Measurements from ENCODE around the gene ANKRD29. TPM values are rescaled to one million over a fixed set of nuclear protein-coding genes. Genes with fewer than 3 reads are reported as not detected.
A peak's percentile ranks its signal among the peaks of the same experiment; 100 is the strongest.

ANKRD29 gene
- total and polyA plus RNA-seq, 2 donors (not counting 3 experiments of a cell fraction or from before 2014, with no cell fraction given): 0.03 to 2.6 TPM

DNA sequence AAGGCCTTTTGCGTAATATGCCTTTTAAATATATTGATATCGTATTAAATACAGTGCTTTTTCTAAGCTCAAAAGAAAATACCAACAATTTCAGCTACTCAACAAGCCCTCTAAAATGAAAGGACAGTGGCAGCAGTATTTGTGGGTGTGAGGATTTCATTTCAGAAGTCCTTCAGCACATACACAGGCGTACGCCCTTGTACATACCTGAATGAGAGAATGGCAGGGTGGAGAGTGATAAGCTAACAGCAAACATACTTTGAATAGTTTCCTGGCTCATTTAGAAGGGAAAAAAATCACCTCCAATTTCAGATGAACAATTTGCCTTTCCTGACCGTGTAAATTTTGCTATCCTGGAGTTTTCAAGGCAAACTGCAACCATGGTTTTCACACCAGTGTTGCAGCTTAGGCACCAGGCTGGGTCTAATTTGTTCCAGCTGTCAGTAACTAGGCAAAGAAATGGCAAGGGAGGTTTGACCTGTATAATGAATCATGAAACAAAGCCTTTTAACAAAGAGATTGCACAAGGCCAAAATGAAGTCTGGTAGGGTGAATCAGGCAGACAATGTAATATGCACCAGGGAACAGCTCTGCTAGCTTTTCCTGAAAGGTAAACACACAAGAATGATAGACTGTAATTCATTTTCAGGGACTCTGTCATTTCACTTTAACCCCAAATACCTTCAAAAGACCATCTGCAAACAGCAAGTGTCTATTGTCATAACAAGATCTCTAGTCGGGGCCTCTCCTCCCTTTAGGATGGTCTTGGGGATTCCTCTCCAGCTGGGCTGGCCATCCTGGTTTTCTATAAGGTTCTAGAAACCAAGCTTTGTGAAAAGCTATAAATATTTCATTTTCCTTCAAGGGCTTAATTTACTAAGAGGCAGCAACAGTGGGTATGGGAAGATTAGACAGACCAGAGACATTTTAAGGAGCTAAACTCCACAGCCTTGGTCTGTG lies 11.5 kb downstream of the ANKRD29 start:
- ChIA-PET CTCF (interaction anchor here (1.0 to 2.7 kb wide), 5 partner anchors 9 to 52 kb away, joined by 4 to 11 read pairs (median 6); partner anchors contain the start of gene ANKRD29), POLR2A (no interaction called here)
- DNase-seq (ENCODE audit: low read depth, low spot score) (peak; percentile 51), FAIRE-seq (no peak)
- Histone ChIP-seq H3K4me1 (ENCODE audit: control insufficient read depth, extremely low read depth, insufficient read depth, low read length) (peaks cover 10% of the 10 kb centered on the region), H3K79me2 (ENCODE audit: control insufficient read depth, insufficient read depth, low read length) (no peaks in the 10 kb centered on the region), H4K20me1 (replicated peaks; ENCODE audit: control insufficient read depth, extremely low read depth, insufficient read depth, low read length) (no peaks in the 10 kb centered on the region), H3K4me2 (ENCODE audit: insufficient read depth, low read length) (no peak overlapping the region), H2AFZ (ENCODE audit: low read depth, low read length) (no peak overlapping the region), H3K4me3 (replicated peaks in 1 of 3; ENCODE audit: insufficient read depth in 1 of 3, low read depth in 1 of 3, low read length in 3 of 3) (no peak overlapping the region), H3K27ac (ENCODE audit: insufficient read depth, low read depth, low read length) (no peak overlapping the region), H3K36me3 (ENCODE audit: control insufficient read depth in 2 of 2, extremely low read depth in 1 of 2, insufficient read depth in 2 of 2, low read length in 2 of 2) (no peaks in the 10 kb centered on the region), H3K9me1 (replicated peaks; ENCODE audit: control insufficient read depth, extremely low read depth, insufficient read depth, low read length) (no peaks in the 10 kb centered on the region), H3K9me3 (replicated peaks; ENCODE audit: control insufficient read depth, insufficient read depth, low read length) (no peaks in the 10 kb centered on the region), H3K27me3 (ENCODE audit: control insufficient read depth in 2 of 2, insufficient read depth in 2 of 2, low read length in 2 of 2) (peaks cover 0 to 4% of the 10 kb centered on the region in 2 experiments), H3K9ac (replicated peaks; ENCODE audit: extremely low read depth, insufficient read depth, low read length) (no peak overlapping the region)
- intact Hi-C loops (cut with micrococcal nuclease) (no loop called here), dilution Hi-C loops (cut with MboI; ENCODE audit: extremely low pct_ligation_motif_present, low sequenced_read_pairs) (no loop called here)
- no peak for TF ChIP-seq FOS (IDR thresholded peaks at IDR 0.05; ENCODE audit: borderline replicate concordance, insufficient read depth, low read length)
- TF ChIP-seq POLR2A (IDR thresholded peaks at IDR 0.05; ENCODE audit: low read depth, low read length): no peak
- no peak for TF ChIP-seq POLR2AphosphoS5 (IDR thresholded peaks at IDR 0.05; ENCODE audit: insufficient read depth, low read depth, low read length)
- no peak for TF ChIP-seq MYC (IDR thresholded peaks at IDR 0.05; ENCODE audit: low read depth, low read length)
- TF ChIP-seq JUN (IDR thresholded peaks at IDR 0.05; ENCODE audit: borderline replicate concordance, insufficient read depth, insufficient read length, low read depth): no peak
- no peak for TF ChIP-seq MAX (IDR thresholded peaks at IDR 0.05; ENCODE audit: insufficient read depth, insufficient read length)
- no peak for TF ChIP-seq EZH2 (IDR thresholded peaks at IDR 0.05; ENCODE audit: borderline replicate concordance, low read depth, low read length, severe bottlenecking)
- TF ChIP-seq GATA2 (IDR thresholded peaks at IDR 0.05; ENCODE audit: insufficient read depth, insufficient read length, low read depth, low read length): no peak
- TF ChIP-seq CTCF (IDR thresholded peaks at IDR 0.05; ENCODE audit: extremely low read depth in 1 of 2, insufficient read depth in 1 of 2, low read depth in 1 of 2, low read length in 2 of 2): no peak
- no TSS peak for BruUV-seq (replicated peaks)
